Activated T-cell treated with anti-CD3 and anti-CD28 coated beads for 4 hours (primary cell): Measurements from ENCODE around the gene CMTM1.
"Not testable (repeated sequence)": the region's sequence is repeated elsewhere in the genome, so short reads cannot be mapped to it uniquely, and the experiment has no call there.

Experiments
- DNase-seq: peaks from one replicate; pipeline ENCODE4 v3.0.0-alpha.2; 2020

The CMTM1 gene

DNA sequence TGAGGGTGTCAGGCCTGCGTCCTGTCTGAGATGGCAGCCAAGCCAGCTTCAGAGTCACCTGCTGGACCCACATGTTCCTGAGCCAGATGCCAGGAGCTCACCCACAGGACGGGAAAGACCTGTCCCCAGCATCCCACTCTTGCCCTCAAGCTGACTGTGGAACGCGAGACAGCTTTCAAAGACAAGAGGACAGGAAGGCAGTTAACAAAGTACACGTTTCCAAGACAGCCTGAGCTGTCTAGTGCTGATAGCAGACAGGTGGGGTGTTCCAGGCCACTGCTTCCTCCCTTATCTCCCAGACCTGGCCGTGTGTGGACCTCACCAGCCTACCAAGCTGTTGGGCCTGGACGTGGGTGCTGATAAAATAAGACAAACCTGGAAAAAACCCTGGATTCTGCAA, 51.5 kb downstream of the CMTM1 start:
- no peak for DNase-seq

GRCh38 chr16:66618588-66619375, 52.5 kb downstream of the CMTM1 start:
- no peak for DNase-seq

GRCh38 chr16:66619534-66620428, 53.5 kb downstream of the CMTM1 start:
- DNase-seq, result no peak

DNA sequence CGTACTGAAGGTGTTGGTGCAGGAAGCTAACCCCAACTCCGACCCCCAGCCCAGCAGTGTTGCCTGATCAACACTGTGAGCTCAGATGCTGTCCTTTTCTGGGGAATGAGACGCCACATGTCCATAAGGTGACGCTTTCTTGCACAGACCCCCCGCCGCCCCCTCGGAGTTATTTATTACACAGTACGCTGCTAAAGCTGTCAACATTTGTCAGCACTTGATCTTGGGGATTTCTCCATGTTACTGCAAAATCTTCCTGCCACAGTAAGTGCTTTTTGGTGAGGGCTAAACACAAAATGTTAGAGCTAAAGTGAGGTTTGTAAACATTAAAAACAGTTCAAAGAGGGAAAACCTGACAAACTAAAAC, 54.2 kb downstream of the CMTM1 start:
- no peak for DNase-seq

DNA sequence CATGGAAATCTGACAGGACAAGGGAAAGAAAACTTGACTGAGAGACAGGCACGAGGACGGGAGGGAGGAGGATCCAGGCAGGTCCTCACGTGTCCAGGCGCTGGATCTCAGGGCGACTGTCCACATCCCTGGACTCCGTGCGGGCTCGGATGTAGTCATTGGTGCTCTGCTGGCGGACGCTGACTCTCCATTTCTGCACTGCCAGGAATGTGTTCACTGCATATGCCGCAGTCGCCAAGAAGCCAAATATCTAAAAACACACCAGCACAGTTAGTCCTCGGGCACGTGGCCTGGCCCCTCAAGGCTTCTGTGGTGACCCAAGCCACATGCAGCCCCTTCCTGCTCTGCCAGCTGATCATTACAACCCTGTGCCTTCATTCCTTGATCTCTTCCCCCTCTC, 55.7 kb downstream of the CMTM1 start:
- DNase-seq, result no peak

GRCh38 chr16:66622863-66623262, 56.6 kb downstream of the CMTM1 start:
- DNase-seq, result no peak

DNA sequence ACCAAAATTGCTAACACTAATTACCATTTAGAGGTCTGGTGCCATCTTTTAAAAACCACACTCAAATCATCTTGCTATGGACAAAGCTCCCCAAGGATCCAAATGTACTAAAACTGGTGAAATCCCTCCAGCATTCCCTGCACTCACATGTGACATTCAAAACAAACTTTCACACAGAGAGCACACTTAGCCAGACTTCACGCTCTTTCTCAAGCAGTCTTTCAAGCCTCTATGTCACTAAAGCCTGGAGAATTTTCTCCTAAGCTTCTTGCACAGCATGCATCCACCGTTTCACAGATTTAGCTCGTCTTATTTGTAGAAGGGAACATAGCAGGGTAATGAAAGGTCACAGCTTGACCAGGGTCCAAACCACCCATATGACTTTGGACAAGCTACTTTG, 57.5 kb downstream of the CMTM1 start:
- no peak for DNase-seq

GRCh38 chr16:66627611-66628378, 61.6 kb downstream of the CMTM1 start:
- DNase-seq, result not testable (repeated sequence)
